Prostate gland (tissue), 2 donors: Measurements from ENCODE around the gene ATF7IP2. TPM values are rescaled to one million over a fixed set of nuclear protein-coding genes. Genes with fewer than 3 reads are reported as not detected.
"Not testable (repeated sequence)": the region's sequence is repeated elsewhere in the genome, so short reads cannot be mapped to it uniquely, and the experiment has no call there.

Experiments
- DNase-seq: peaks from one replicate; pipeline ENCODE4 v3.0.0-alpha.2; 2019; ENCODE audit warnings: low spot score
- H3K27ac ChIP-seq, 2 donors: fragments of 200-600 bp; sonication (generic); 2 replicates each; pipeline ENCODE4 v1.5.1; 2017 to 2019
- H3K27me3 ChIP-seq: fragments of 200-600 bp; sonication (generic); replicated peaks from 2 replicates; pipeline ENCODE4 v1.5.1; 2019; ENCODE audit not compliant: insufficient read depth
- H3K36me3 ChIP-seq, 2 donors: fragments of 200-600 bp; sonication (generic); 1 replicate in 1 of 2; 2 replicates in 1 of 2; pipeline versions ENCODE4 v1.5.1 to v1.8.1; 2017 to 2019
- H3K4me1 ChIP-seq: fragments of 200-600 bp; sonication (generic); replicated peaks from 2 replicates; pipeline ENCODE4 v1.5.1; 2019
- H3K4me3 ChIP-seq, 2 donors: fragments of 200-600 bp; sonication (generic); 2 replicates each; pipeline ENCODE4 v1.5.1; 2017 to 2019
- H3K9me3 ChIP-seq: fragments of 200-600 bp; sonication (generic); 2 replicates; pipeline ENCODE4 v1.5.1; 2017
- CTCF ChIP-seq, 4 experiments: fragments of 200-600 bp in 2 of 4; fragments of 450-650 bp in 2 of 4; sonication (generic) in 2 of 4; IDR thresholded peaks; 1 replicate in 3 of 4; 2 replicates in 1 of 4; pipeline ENCODE4 v1.5.1; 2016 to 2019; ENCODE audit warnings: antibody characterized with exemption in 4 of 4, mild to moderate bottlenecking in 2 of 4, moderate library complexity in 2 of 4
- POLR2A ChIP-seq: fragments of 450-650 bp; IDR thresholded peaks from one replicate; pipeline ENCODE4 v1.6.1; 2016; ENCODE audit warnings: antibody characterized with exemption, mild to moderate bottlenecking
- POLR2AphosphoS5 ChIP-seq: sonication (generic); formaldehyde crosslinking; IDR thresholded peaks from one replicate; pipeline ENCODE4 v1.6.1; 2017; ENCODE audit warnings: antibody characterized with exemption
- WGBS: methylation state at CpG from one replicate; pipeline ENCODE4 v1.1.5; 2018; 5-methylcytosine and 5-hydroxymethylcytosine counted together
- intact Hi-C: fragments of 100-400 bp; cut with DNase I; formaldehyde crosslinking; loops from one replicate; pipeline ENCODE4 v1.14.2; 2022
- total RNA-seq, 2 donors: library from RNA; depleted of rRNA; stranded (reverse); fragments of >200 nt; gene quantifications; one replicate each; pipeline ENCODE4 v1.1.0, GENCODE V29; 2016

The ATF7IP2 gene
- total RNA-seq, 2 donors from 2014 or later: 1.2 to 94.3 TPM

DNA sequence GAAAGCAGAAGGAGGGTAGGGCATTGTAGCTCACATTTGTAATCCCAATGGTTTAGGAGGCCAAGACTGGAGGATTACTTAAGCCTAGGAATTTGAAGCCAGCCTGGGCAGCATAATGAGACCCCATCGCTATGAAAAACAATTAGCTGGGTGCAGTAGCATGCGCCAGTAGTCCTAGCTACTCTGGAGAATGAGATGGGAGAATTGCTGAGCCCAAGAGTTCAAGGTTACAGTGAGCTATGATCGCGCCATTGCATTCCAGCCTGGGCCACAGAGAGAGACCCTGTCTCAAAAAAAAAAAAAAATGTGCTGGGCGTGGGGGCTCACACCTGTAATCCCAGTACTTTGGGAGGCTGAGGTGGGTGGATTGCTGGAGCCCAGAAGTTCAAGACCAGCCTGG is 5.0 kb downstream of the ATF7IP2 start:
- no peak for TF ChIP-seq CTCF (IDR thresholded peaks at IDR 0.05)
- no peak for TF ChIP-seq POLR2A
- TF ChIP-seq POLR2AphosphoS5: no peak
- Histone ChIP-seq H3K36me3 (no peaks in the 10 kb centered on the region), H3K4me1 (no peaks in the 10 kb centered on the region), H3K9me3 (no peaks in the 10 kb centered on the region), H3K4me3 (no peak overlapping the region), H3K27me3 (no peaks in the 10 kb centered on the region), H3K27ac (no peak overlapping the region)
- 91% methylated on average over 5 of the region's 5 CpGs for WGBS
- DNase-seq: no peak
- intact Hi-C loops: no loop called here

DNA sequence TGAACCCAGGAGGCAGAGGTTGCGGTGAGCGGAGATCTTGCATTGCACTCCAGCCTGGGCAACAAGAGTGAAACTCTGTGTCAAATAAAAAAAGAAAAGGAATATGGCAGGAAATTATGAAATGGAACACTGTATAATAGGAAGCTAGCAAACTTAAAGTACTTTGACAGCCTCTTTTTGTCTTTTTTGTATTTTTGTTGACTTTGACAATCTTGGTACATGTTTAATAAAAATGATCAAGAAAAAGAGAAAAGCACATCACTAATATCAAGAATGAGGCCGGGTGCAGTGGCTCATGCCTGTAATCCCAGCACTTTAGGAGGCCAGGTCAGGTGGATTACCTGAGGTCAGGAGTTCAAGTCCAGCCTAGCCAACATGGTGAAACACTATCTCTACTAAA is 5.5 kb downstream of the ATF7IP2 start:
- intact Hi-C loops: no loop called here
- no peak for DNase-seq
- WGBS: 94% methylated on average over 3 of the region's 3 CpGs
- Histone ChIP-seq H3K27ac (no peak overlapping the region), H3K36me3 (no peaks in the 10 kb centered on the region), H3K9me3 (no peaks in the 10 kb centered on the region), H3K4me3 (no peak overlapping the region), H3K27me3 (no peaks in the 10 kb centered on the region), H3K4me1 (no peaks in the 10 kb centered on the region)
- no peak for TF ChIP-seq POLR2A
- no peak for TF ChIP-seq POLR2AphosphoS5
- no peak for TF ChIP-seq CTCF (IDR thresholded peaks at IDR 0.05)

- H3K36me3 ChIP-seq: no peaks in the 10 kb centered on the region
- TF ChIP-seq POLR2A: no peak
- no peak for TF ChIP-seq CTCF (IDR thresholded peaks at IDR 0.05)
- no peak for TF ChIP-seq POLR2AphosphoS5
- WGBS: 82% methylated on average over 1 of the region's 1 CpG
- H3K27me3 ChIP-seq: no peaks in the 10 kb centered on the region
- intact Hi-C loops: no loop called here
- H3K4me1 ChIP-seq: no peaks in the 10 kb centered on the region
- no peak overlapping the region for H3K4me3 ChIP-seq
- no peaks in the 10 kb centered on the region for H3K9me3 ChIP-seq
- H3K27ac ChIP-seq: no peak overlapping the region
- DNase-seq: no peak
Measured at GRCh38 chr16:10402975-10403374, 17.1 kb downstream of the ATF7IP2 start.

GRCh38 chr16:10405386-10405939 is 19.6 kb downstream of the ATF7IP2 start:
- TF ChIP-seq POLR2A: no peak
- TF ChIP-seq POLR2AphosphoS5: no peak
- TF ChIP-seq CTCF (IDR thresholded peaks at IDR 0.05): no peak
- intact Hi-C loops: no loop called here
- WGBS: 88% methylated on average over 4 of the region's 4 CpGs
- H3K4me1 ChIP-seq: no peaks in the 10 kb centered on the region
- H3K36me3 ChIP-seq: no peaks in the 10 kb centered on the region
- H3K4me3 ChIP-seq: no peak overlapping the region
- no peak overlapping the region for H3K27ac ChIP-seq
- no peaks in the 10 kb centered on the region for H3K9me3 ChIP-seq
- DNase-seq: no peak
- no peaks in the 10 kb centered on the region for H3K27me3 ChIP-seq

DNA sequence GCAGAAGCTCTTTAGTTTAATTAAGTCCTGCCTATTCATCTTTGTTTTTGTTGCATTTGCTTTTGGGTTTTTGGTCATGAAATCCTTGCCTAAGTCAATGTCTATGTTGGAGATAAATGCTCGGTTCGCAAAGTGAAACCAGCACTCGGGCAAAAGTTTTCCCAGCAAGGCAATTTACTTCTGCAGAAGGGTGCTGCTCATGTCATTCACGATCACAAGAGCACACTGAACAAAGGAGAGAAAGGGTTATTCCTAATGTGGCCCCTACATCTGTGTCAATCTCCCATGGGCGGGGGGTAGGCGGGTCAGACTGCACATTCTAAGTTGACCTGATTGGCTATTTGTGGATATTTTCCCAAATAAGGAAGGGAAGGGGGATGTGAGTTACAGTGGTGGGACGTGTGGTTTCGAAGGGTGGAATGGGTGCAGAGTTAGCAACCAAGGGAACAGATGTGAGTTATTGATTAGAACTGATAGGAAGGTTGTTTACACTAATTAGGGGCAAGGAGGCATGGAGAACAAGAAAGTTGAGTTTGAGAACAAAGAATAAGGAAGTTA is 23.0 kb downstream of the ATF7IP2 start:
- Histone ChIP-seq H3K4me1 (no peaks in the 10 kb centered on the region), H3K27ac (no peak overlapping the region), H3K27me3 (no peaks in the 10 kb centered on the region), H3K9me3 (no peaks in the 10 kb centered on the region), H3K36me3 (no peaks in the 10 kb centered on the region), H3K4me3 (no peak overlapping the region)
- 94% methylated on average over 8 of the region's 8 CpGs for WGBS
- DNase-seq: no peak
- TF ChIP-seq POLR2A (no peak), CTCF (IDR thresholded peaks at IDR 0.05) (no peak), POLR2AphosphoS5 (no peak)
- intact Hi-C loops: no loop called here

DNA sequence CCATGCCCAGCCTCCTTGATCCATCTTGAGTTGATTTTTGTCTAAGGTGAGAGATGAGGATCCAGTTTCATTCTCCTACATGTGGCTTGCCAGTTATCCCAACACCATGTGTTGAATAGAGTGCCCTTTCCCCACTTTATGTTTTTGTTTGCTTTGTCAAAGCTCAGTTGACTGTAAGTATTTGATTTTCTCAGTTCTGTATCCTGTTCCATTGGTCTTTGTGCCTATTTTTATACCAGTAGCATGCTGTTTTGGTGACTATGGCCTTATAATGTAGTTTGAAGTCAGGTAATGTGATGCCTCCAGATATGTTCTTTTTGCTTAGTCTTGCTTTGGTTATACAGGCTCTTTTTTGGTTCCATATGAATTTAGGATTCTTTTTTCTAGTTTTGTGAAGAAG is 23.9 kb downstream of the ATF7IP2 start:
- H3K4me3 ChIP-seq, H3K27ac ChIP-seq, DNase-seq, intact Hi-C loops, H3K27me3 ChIP-seq, H3K9me3 ChIP-seq, H3K36me3 ChIP-seq, H3K4me1 ChIP-seq: not testable (repeated sequence)
